ENCODE results near the gene ANKRD13C. TPM values are rescaled to one million over a fixed set of nuclear protein-coding genes. Genes with fewer than 3 reads are reported as not detected.

ANKRD13C gene
- total and polyA plus RNA-seq, 9 donors: 11.8 to 27.9 (median 24.1) TPM

GRCh38 chr1:70361727-70362398 is 7.3 kb upstream of the ANKRD13C start:
- Histone ChIP-seq H3K27me3 (no peaks in the 10 kb centered on the region), H3K27ac (no peak overlapping the region), H3K9me3 (no peaks in the 10 kb centered on the region), H3K36me3 (no peaks in the 10 kb centered on the region), H3K4me1 (ENCODE audit: insufficient read depth) (no peaks in the 10 kb centered on the region), H3K4me3 (no peak overlapping the region)
- 12 to 18% (median 13%) methylated on average over 3 of the region's 3 CpGs for WGBS, 3 donors
- no peak for DNase-seq
- intact Hi-C loops (cut with DNase I): no loop called here
- no peak for TF ChIP-seq CTCF (IDR thresholded peaks at IDR 0.05)
- TF ChIP-seq EP300 (IDR thresholded peaks at IDR 0.05): no peak
- TF ChIP-seq POLR2A (IDR thresholded peaks at IDR 0.05): no peak

- no peak for DNase-seq
- Histone ChIP-seq H3K4me3 (no peak overlapping the region), H3K27me3 (no peaks in the 10 kb centered on the region), H3K4me1 (ENCODE audit: insufficient read depth) (peaks cover 2% of the 10 kb centered on the region), H3K9me3 (no peaks in the 10 kb centered on the region), H3K36me3 (no peaks in the 10 kb centered on the region), H3K27ac (no peak overlapping the region)
- intact Hi-C loops (cut with DNase I): no loop called here
- no peak for TF ChIP-seq CTCF (IDR thresholded peaks at IDR 0.05)
- no peak for TF ChIP-seq EP300 (IDR thresholded peaks at IDR 0.05)
- no peak for TF ChIP-seq POLR2A (IDR thresholded peaks at IDR 0.05)
- 72 to 78% (median 78%) methylated on average over 5 of the region's 5 CpGs for WGBS, 3 donors
Observed at GRCh38 chr1:70360321-70360720, 5.8 kb upstream of the ANKRD13C start.

GRCh38 chr1:70358921-70359564 is 4.5 kb upstream of the ANKRD13C start:
- DNase-seq: no peak
- Histone ChIP-seq H3K27ac (no peak overlapping the region), H3K9me3 (no peaks in the 10 kb centered on the region), H3K4me1 (ENCODE audit: insufficient read depth) (peaks cover 2% of the 10 kb centered on the region), H3K4me3 (no peak overlapping the region), H3K36me3 (no peaks in the 10 kb centered on the region), H3K27me3 (no peaks in the 10 kb centered on the region)
- intact Hi-C loops (cut with DNase I): loop anchor here in 2 of 4 donors (10.0 kb wide), 2 partner anchors 46 to 56 kb away; partner anchors contain the start of gene CTH (in 1 of the 2)
- 84 to 88% (median 87%) methylated on average over 7 of the region's 7 CpGs for WGBS, 3 donors
- TF ChIP-seq CTCF (IDR thresholded peaks at IDR 0.05) (no peak), EP300 (IDR thresholded peaks at IDR 0.05) (no peak), POLR2A (IDR thresholded peaks at IDR 0.05) (no peak)

GRCh38 chr1:70355920-70356319 is 1.4 kb upstream of the ANKRD13C start:
- Histone ChIP-seq H3K4me1 (ENCODE audit: insufficient read depth) (peaks cover 2% of the 10 kb centered on the region), H3K27ac (peak overlapping the region in 1 of 2 donors; percentile 19), H3K27me3 (no peaks in the 10 kb centered on the region), H3K36me3 (no peaks in the 10 kb centered on the region), H3K9me3 (no peaks in the 10 kb centered on the region), H3K4me3 (no peak overlapping the region)
- TF ChIP-seq CTCF (IDR thresholded peaks at IDR 0.05): no peak
- no peak for TF ChIP-seq POLR2A (IDR thresholded peaks at IDR 0.05)
- no peak for TF ChIP-seq EP300 (IDR thresholded peaks at IDR 0.05)
- DNase-seq: no peak
- WGBS, 3 donors: 68 to 81% (median 72%) methylated on average over 7 of the region's 7 CpGs
- intact Hi-C loops (cut with DNase I): loop anchor here in 2 of 4 donors (10.0 kb wide), 2 partner anchors 49 to 59 kb away; partner anchors contain the start of gene CTH (in 1 of the 2)

Data from ovary (tissue), 9 donors.